Stimulated activated naive B cell treated with anti-CD40 and anti-IgM and Interleukin-4, amounts not matched to agents 10 μg/mL and 1 μg/mL and 100 μg/mL, for 72 hours (primary cell): Measurements from ENCODE around the gene CNRIP1.
"Not testable (repeated sequence)": the region's sequence is repeated elsewhere in the genome, so short reads cannot be mapped to it uniquely, and the experiment has no call there.

Experiments
- ATAC-seq, 2 donors: fragments of 150-1000 bp; cut with Tn5 transposase; replicated peaks; 2 replicates each; pipeline ENCODE4 v1.10.0; 2021; ENCODE audit warnings: moderate library complexity in 1 of 2
- DNase-seq: peaks from one replicate; pipeline ENCODE4 v3.0.0; 2021
- H3K27ac Mint-ChIP-seq: one replicate; pipeline ENCODE4 v1.8.0; 2022; ENCODE audit warnings: mild to moderate bottlenecking, mixed read lengths
- H3K27me3 Mint-ChIP-seq, 2 donors: one replicate each; pipeline ENCODE4 v1.8.0; 2022; ENCODE audit warnings: mixed read lengths in 2 of 2
- H3K36me3 Mint-ChIP-seq, 2 donors: one replicate each; pipeline ENCODE4 v1.8.0; 2022; ENCODE audit warnings: mixed read lengths in 2 of 2, mild to moderate bottlenecking in 1 of 2
- H3K4me1 Mint-ChIP-seq, 2 donors: one replicate each; pipeline ENCODE4 v1.8.0; 2022; ENCODE audit warnings: mixed read lengths in 2 of 2, mild to moderate bottlenecking in 1 of 2
- H3K4me3 Mint-ChIP-seq, 2 donors: one replicate each; pipeline ENCODE4 v1.8.0; 2022; ENCODE audit warnings: mild to moderate bottlenecking in 2 of 2, mixed read lengths in 2 of 2, moderate library complexity in 1 of 2
- H3K9me3 Mint-ChIP-seq, 2 donors: one replicate each; pipeline ENCODE4 v1.8.0; 2022; ENCODE audit warnings: mixed read lengths in 2 of 2, mild to moderate bottlenecking in 1 of 2

Gene CNRIP1

GRCh38 chr2:68352651-68353391 lies 33.1 kb upstream of the CNRIP1 start:
- Mint-ChIP-seq H3K9me3 (peaks cover 0 to 6% of the 10 kb centered on the region in 2 donors), H3K4me3 (no peak overlapping the region), H3K27me3 (peaks cover 0 to 12% of the 10 kb centered on the region in 2 donors), H3K4me1 (peaks cover 2 to 5% of the 10 kb centered on the region in 2 donors), H3K36me3 (no peaks in the 10 kb centered on the region), H3K27ac (no peak overlapping the region)
- no peak for ATAC-seq
- no peak for DNase-seq

DNA sequence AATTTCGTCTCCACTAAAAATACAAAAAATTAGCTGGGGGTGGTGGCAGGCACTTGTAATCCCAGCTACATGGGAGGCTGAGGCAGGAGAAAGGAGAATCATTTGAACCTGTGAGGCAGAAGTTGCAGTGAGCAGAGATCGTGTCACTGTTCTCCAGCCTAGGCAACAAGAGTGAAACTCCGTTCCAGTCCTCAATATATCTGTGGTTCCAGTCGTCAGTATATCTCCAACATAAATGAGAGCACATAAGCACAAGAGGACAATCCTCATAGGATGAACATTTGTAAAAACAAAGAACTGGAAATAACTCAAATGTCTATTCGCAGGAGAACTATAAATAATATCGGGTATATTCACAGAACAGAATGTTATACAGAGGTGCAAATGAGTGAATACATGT lies 32.2 kb upstream of the CNRIP1 start:
- ATAC-seq (no peak), DNase-seq (no peak)
- H3K36me3 Mint-ChIP-seq: no peaks in the 10 kb centered on the region
- no peak overlapping the region for H3K27ac Mint-ChIP-seq
- H3K4me3 Mint-ChIP-seq: no peak overlapping the region
- H3K9me3 Mint-ChIP-seq: peaks cover 0 to 6% of the 10 kb centered on the region in 2 donors
- H3K27me3 Mint-ChIP-seq: peaks cover 0 to 14% of the 10 kb centered on the region in 2 donors
- H3K4me1 Mint-ChIP-seq: no peaks in the 10 kb centered on the region

- not testable (repeated sequence) for H3K27ac Mint-ChIP-seq, DNase-seq, H3K36me3 Mint-ChIP-seq, H3K4me3 Mint-ChIP-seq, H3K4me1 Mint-ChIP-seq, H3K9me3 Mint-ChIP-seq, ATAC-seq
- H3K27me3 Mint-ChIP-seq: peaks cover 0 to 18% of the 10 kb centered on the region in 2 donors
These were observed 29.3 kb upstream of the CNRIP1 start for GRCh38 chr2:68349091-68349490.

DNA sequence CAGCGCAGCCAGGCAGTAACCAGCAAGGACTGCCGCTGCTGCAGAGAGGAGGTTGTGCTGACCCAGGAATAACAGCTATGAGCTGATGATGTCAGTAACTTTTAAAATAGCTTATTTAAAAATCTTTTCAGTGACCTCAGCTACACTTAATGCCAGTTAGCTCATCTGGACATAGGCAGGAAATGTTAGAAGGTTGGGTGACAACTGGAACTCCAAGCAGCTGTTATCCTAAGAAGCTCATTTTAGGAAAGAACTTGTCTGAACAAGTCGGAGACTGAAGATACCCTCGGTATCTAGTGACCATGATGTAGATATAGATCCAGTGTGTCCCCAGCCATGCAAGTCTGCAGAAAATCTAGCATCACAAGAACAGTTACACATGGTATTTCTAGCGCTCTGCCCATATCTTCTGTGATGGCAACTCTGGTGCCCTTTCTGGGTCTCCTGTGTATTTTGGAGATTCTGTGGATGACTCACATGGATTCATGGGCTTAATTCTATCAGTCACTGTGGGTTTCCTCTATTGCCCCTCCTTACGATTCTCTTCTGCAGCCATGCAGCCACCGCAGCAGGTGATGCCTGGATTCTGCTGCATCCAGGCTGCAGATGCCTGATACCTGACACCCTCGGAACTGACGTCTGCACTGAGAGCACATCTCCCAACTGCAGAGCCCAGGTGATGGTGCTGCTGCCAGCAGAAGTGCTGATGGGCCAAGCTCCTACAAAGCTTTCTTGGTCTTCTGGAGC lies 25.6 kb upstream of the CNRIP1 start:
- DNase-seq (no peak), ATAC-seq (no peak)
- H3K36me3 Mint-ChIP-seq: no peaks in the 10 kb centered on the region
- H3K4me1 Mint-ChIP-seq: peaks cover 2 to 7% of the 10 kb centered on the region in 2 donors
- peaks cover 0 to 6% of the 10 kb centered on the region in 2 donors for H3K9me3 Mint-ChIP-seq
- H3K27ac Mint-ChIP-seq: no peak overlapping the region
- no peak overlapping the region for H3K4me3 Mint-ChIP-seq
- H3K27me3 Mint-ChIP-seq: peaks cover 0 to 22% of the 10 kb centered on the region in 2 donors

GRCh38 chr2:68344031-68344430 lies 24.3 kb upstream of the CNRIP1 start:
- Mint-ChIP-seq H3K4me3 (no peak overlapping the region), H3K27ac (no peak overlapping the region), H3K36me3 (no peaks in the 10 kb centered on the region), H3K27me3 (peaks cover 6 to 23% of the 10 kb centered on the region in 2 donors), H3K4me1 (peaks cover 2 to 7% of the 10 kb centered on the region in 2 donors), H3K9me3 (peaks cover 0 to 6% of the 10 kb centered on the region in 2 donors)
- no peak for DNase-seq
- no peak for ATAC-seq

- ATAC-seq (no peak), DNase-seq (no peak)
- H3K36me3 Mint-ChIP-seq: no peaks in the 10 kb centered on the region
- no peaks in the 10 kb centered on the region for H3K9me3 Mint-ChIP-seq
- H3K27me3 Mint-ChIP-seq: peaks cover 6 to 17% of the 10 kb centered on the region in 2 donors
- H3K27ac Mint-ChIP-seq: no peak overlapping the region
- no peak overlapping the region for H3K4me3 Mint-ChIP-seq
- H3K4me1 Mint-ChIP-seq: peaks cover 2 to 7% of the 10 kb centered on the region in 2 donors
These were observed 22.7 kb upstream of the CNRIP1 start for GRCh38 chr2:68342470-68342869.

DNA sequence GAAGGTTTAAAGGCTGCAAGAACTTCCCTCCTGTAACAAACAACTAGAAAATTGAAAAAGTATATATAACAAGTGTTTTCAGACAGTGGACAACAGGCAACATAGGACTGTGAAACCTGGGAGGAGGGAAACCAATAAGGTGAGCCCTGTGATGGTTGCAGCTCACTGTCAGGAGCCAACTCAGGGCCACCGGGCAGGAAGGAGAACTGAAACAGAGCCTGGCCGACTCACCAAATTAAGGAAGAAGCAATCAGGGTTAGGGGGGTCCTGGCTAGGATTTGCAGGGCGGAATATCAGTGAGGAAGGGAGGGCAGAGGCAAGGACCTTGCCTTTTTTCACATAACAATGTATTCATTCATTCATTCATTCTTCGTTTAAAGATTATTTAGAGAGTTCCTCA lies 21.8 kb upstream of the CNRIP1 start:
- DNase-seq (no peak), ATAC-seq (no peak)
- Mint-ChIP-seq H3K27ac (no peak overlapping the region), H3K4me3 (no peak overlapping the region), H3K9me3 (no peaks in the 10 kb centered on the region), H3K36me3 (no peaks in the 10 kb centered on the region), H3K27me3 (peaks cover 6 to 11% of the 10 kb centered on the region in 2 donors), H3K4me1 (peaks cover 2 to 7% of the 10 kb centered on the region in 2 donors)

DNA sequence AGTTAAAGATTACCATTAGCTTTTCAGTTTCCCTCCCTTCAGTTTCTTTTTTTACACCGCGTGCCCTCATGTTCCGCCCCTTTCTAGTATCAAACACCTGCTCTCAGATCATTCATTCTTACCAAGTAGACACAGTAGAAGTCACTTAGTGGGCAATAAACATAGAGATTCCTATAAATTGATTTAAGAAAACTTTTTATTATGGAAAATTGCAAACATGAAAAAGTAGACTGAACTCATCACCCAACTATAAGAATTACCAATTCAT lies 21.2 kb upstream of the CNRIP1 start:
- Mint-ChIP-seq H3K27ac (no peak overlapping the region), H3K4me3 (no peak overlapping the region), H3K9me3 (no peaks in the 10 kb centered on the region), H3K27me3 (peaks cover 6 to 11% of the 10 kb centered on the region in 2 donors), H3K4me1 (peaks cover 2 to 7% of the 10 kb centered on the region in 2 donors), H3K36me3 (no peaks in the 10 kb centered on the region)
- no peak for ATAC-seq
- DNase-seq: no peak

DNA sequence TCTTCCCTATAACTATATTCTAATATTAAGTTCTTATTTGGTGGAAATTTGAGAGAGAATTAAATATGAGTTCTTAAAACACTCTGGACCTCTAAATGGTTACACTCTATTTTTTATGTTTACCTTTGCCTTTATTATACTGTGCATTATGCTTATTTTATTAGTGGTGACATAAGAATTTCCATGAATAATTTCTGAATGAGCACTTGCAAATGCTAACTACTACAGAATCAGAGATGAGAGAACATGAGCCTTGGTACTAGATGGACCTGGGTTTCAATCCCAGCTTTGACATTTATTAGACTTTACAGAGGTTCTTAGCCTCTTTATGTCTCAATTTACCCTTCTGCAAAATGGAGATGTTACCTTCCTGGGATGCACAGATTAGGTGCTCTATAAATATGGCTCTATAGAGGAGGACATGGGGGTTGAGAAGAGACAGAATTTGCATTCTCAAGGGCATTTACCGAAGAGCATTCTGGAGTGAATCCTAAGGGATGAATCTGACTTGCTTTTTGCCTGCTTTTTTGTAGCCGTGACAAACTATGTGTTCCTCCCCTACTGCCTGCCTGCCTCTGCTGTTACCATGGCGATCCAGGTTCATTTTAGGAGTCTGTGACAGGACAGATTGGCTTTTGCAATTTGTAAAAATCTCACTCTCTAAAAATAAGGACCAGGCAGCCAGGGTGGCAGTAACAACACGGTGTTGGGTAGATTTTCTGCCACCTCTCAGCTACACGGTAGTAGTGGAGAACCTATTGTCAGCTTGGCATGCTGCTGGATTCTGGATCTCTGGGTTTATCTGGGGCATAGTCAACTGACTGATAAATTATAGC lies 20.7 kb upstream of the CNRIP1 start:
- Mint-ChIP-seq H3K4me1 (peaks cover 2 to 7% of the 10 kb centered on the region in 2 donors), H3K36me3 (no peaks in the 10 kb centered on the region), H3K9me3 (no peaks in the 10 kb centered on the region), H3K27me3 (peaks cover 6 to 11% of the 10 kb centered on the region in 2 donors), H3K27ac (no peak overlapping the region), H3K4me3 (no peak overlapping the region)
- DNase-seq (no peak), ATAC-seq (no peak)

DNA sequence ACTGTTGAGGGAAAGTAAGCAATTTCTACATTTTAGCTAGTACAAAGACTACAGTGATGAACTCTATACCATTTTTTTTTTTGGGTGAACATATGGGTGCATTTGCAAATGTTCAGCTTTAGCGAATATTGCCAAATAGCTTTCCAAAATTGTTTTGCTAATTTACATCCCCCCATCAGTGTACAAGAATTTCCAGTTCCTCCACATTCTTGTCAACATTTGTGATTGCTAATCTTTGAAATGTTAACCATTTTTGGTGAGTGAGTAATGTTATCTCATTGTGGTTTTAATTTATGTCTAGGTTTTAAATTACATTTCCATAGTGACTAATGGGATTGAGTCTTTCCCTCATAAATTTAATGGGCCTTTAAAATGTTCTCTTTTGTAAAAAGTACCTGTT lies 16.4 kb upstream of the CNRIP1 start:
- Mint-ChIP-seq H3K27me3 (peaks cover 6 to 11% of the 10 kb centered on the region in 2 donors), H3K4me3 (no peak overlapping the region), H3K27ac (no peak overlapping the region), H3K4me1 (no peaks in the 10 kb centered on the region), H3K36me3 (no peaks in the 10 kb centered on the region), H3K9me3 (no peaks in the 10 kb centered on the region)
- DNase-seq (no peak), ATAC-seq (no peak)

DNA sequence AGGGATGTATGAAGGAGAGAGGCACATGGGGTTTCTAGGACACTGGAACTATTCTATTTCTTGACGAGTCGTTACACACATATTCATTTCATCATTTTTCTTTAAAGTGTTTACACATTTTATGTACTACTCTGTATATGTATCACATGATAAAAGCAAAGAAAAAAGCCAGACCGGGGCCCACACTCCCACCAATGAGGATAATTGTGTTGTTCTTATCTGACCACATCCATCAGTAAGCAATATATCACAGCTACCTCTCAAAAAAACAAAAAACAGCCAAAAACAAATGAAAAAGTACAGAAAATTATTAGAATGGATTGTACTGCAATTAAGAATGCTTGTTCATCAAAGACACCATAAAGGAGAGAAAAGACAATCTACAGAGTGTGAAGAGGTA lies 14.2 kb upstream of the CNRIP1 start:
- no peak overlapping the region for H3K27ac Mint-ChIP-seq
- H3K27me3 Mint-ChIP-seq: peaks cover 0 to 5% of the 10 kb centered on the region in 2 donors
- DNase-seq (no peak), ATAC-seq (no peak)
- no peak overlapping the region for H3K4me3 Mint-ChIP-seq
- H3K9me3 Mint-ChIP-seq: no peaks in the 10 kb centered on the region
- H3K4me1 Mint-ChIP-seq: no peaks in the 10 kb centered on the region
- no peaks in the 10 kb centered on the region for H3K36me3 Mint-ChIP-seq

- ATAC-seq: no peak
- H3K27me3 Mint-ChIP-seq: peaks cover 0 to 4% of the 10 kb centered on the region in 2 donors
- H3K4me3 Mint-ChIP-seq: no peak overlapping the region
- no peak overlapping the region for H3K27ac Mint-ChIP-seq
- DNase-seq: no peak
- no peaks in the 10 kb centered on the region for H3K36me3 Mint-ChIP-seq
- no peaks in the 10 kb centered on the region for H3K9me3 Mint-ChIP-seq
- H3K4me1 Mint-ChIP-seq: no peaks in the 10 kb centered on the region
These were observed 13.3 kb upstream of the CNRIP1 start for GRCh38 chr2:68333009-68333408.

DNA sequence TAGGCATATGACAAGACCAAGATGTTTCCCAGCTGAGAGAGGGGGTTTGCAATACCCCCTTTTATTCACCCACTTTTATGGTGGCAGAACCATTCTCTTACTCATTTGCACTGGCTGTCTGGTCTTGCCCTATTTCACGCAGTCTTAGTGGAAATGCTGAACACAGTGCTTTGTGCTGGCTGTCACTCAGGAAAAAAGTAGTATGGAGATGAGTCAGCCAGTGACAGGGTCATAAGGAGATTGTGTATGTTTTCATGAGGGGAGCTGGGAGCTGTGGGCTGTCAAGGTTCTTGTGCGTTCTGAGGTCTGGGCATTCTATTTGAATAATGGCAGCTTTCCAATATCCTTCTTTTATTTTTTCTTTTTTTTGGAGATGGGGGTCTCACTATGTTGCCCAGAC lies 10.9 kb upstream of the CNRIP1 start:
- no peaks in the 10 kb centered on the region for H3K36me3 Mint-ChIP-seq
- DNase-seq (no peak), ATAC-seq (no peak)
- no peaks in the 10 kb centered on the region for H3K4me1 Mint-ChIP-seq
- no peak overlapping the region for H3K4me3 Mint-ChIP-seq
- H3K27ac Mint-ChIP-seq: no peak overlapping the region
- H3K27me3 Mint-ChIP-seq: peaks cover 0 to 4% of the 10 kb centered on the region in 2 donors
- no peaks in the 10 kb centered on the region for H3K9me3 Mint-ChIP-seq

DNA sequence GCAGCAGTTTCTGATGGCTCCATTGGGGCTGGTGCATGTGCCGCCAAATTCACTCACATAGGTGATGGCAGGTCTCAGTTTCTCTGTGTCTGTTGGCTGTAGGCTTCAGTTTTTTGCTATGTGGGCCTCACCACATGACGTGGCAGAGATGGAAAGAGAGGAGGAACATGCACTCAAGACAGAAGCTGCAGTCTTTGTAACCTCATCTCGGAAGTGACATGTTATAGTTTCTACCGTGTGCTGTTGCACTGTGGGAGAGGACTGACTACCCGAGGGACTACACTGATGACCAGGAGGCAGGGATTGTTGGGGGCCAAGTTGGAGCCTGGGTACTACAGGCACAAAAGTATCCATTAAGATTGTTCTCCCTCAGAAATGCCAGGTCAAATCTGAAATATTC lies 9.2 kb upstream of the CNRIP1 start:
- no peak for ATAC-seq
- Mint-ChIP-seq H3K9me3 (no peaks in the 10 kb centered on the region), H3K27ac (no peak overlapping the region)

More for the DNA sequence above, 9.2 kb upstream of the CNRIP1 start:
- Mint-ChIP-seq H3K36me3 (no peaks in the 10 kb centered on the region), H3K4me1 (no peaks in the 10 kb centered on the region), H3K27me3 (peaks cover 0 to 7% of the 10 kb centered on the region in 2 donors), H3K4me3 (no peak overlapping the region)
- no peak for DNase-seq
